Mammary epithelial cell (primary cell): ENCODE results near the gene NLN.

Source experiments
- EZH2 ChIP-seq: IDR thresholded peaks from 2 replicates; pipeline ENCODE4 v1.6.1; 2012; ENCODE audit warnings: low read length, inconsistent platforms, borderline replicate concordance
- TF ChIP-seq, protein P1 (sequence below), 2 donors: IDR thresholded peaks in 1 of 2; conservative IDR thresholded peaks in 1 of 2; 2 replicates each; pipeline ENCODE4 v1.5.1; 2011 to 2012; ENCODE audit warnings: inconsistent platforms in 2 of 2, low read length in 2 of 2, mild to moderate bottlenecking in 2 of 2, control low read depth in 1 of 2, low read depth in 1 of 2; ENCODE audit not compliant: insufficient read depth in 1 of 2; ENCODE audit errors: extremely low read depth in 1 of 2

DNA sequence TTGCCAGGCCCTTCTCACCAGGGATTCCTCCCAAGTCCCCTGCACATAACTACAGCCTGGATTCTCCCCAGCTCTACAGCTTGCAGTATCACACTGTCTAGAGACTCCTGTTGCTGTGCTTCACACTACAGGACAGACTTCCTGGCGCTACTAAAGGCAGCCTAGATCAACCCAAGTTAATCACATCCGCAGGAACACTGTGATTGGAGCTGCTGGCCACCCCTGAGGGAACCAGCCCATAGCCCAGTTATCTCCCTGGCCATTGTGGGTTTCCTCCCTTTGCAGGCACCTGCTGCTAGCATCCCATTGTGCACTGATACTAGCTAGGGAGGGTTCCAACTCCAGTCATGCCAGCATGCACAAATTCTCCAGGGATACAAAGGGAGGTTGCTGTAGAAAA lies 53.5 kb downstream of the NLN start:
- no peak for TF ChIP-seq EZH2
- TF ChIP-seq, protein P1, sequence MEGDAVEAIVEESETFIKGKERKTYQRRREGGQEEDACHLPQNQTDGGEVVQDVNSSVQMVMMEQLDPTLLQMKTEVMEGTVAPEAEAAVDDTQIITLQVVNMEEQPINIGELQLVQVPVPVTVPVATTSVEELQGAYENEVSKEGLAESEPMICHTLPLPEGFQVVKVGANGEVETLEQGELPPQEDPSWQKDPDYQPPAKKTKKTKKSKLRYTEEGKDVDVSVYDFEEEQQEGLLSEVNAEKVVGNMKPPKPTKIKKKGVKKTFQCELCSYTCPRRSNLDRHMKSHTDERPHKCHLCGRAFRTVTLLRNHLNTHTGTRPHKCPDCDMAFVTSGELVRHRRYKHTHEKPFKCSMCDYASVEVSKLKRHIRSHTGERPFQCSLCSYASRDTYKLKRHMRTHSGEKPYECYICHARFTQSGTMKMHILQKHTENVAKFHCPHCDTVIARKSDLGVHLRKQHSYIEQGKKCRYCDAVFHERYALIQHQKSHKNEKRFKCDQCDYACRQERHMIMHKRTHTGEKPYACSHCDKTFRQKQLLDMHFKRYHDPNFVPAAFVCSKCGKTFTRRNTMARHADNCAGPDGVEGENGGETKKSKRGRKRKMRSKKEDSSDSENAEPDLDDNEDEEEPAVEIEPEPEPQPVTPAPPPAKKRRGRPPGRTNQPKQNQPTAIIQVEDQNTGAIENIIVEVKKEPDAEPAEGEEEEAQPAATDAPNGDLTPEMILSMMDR (conservative IDR thresholded peaks at IDR 0.05 in 1 of 2, IDR thresholded peaks at IDR 0.05 in 1 of 2; ENCODE audit: extremely low read depth in 1 of 2, insufficient read depth in 1 of 2, low read depth in 1 of 2, low read length in 2 of 2), result no peak
